Peyer's patch (tissue), 4 donors: Measurements from ENCODE around the gene UNC93A. TPM values are rescaled to one million over a fixed set of nuclear protein-coding genes. Genes with fewer than 3 reads are reported as not detected.

Source experiments
- DNase-seq, 3 donors: peaks; one replicate each; pipeline ENCODE4 v3.0.0-alpha.2; 2017 to 2019
- H3K27ac ChIP-seq, 4 donors: fragments of 200-600 bp; sonication (generic); one replicate each; pipeline ENCODE4 v1.5.1; 2016 to 2019
- H3K27me3 ChIP-seq, 2 donors: fragments of 200-600 bp; sonication (generic); one replicate each; pipeline ENCODE4 v1.5.1; 2019
- H3K36me3 ChIP-seq, 3 donors: fragments of 200-600 bp; sonication (generic); one replicate each; pipeline ENCODE4 v1.5.1; 2016 to 2019
- H3K4me1 ChIP-seq, 4 donors: fragments of 200-600 bp; sonication (generic); one replicate each; pipeline ENCODE4 v1.5.1; 2016 to 2019
- H3K4me3 ChIP-seq, 4 donors: fragments of 200-600 bp; sonication (generic); 1 replicate in 3 of 4; 2 replicates in 1 of 4; pipeline ENCODE4 v1.5.1; 2016 to 2019; ENCODE audit warnings: mild to moderate bottlenecking in 1 of 4
- H3K9me3 ChIP-seq, 4 donors: fragments of 200-600 bp; sonication (generic); one replicate each; pipeline ENCODE4 v1.5.1; 2016 to 2019; ENCODE audit warnings: mild to moderate bottlenecking in 1 of 4
- CTCF ChIP-seq, 6 experiments: fragments of 450-650 bp in 4 of 6; fragments of 200-600 bp in 2 of 6; sonication (generic) in 1 of 6; IDR thresholded peaks; one replicate each; pipeline ENCODE4 v1.5.1; 2017 to 2019; ENCODE audit warnings: antibody characterized with exemption in 6 of 6, mild to moderate bottlenecking in 3 of 6, moderate library complexity in 1 of 6
- POLR2A ChIP-seq, 2 donors: fragments of 450-650 bp; IDR thresholded peaks; one replicate each; pipeline ENCODE4 v1.5.1; 2017; ENCODE audit warnings: antibody characterized with exemption in 2 of 2, mild to moderate bottlenecking in 2 of 2, moderate library complexity in 2 of 2
- total RNA-seq, 4 donors: library from RNA; depleted of rRNA; stranded (reverse); fragments of >200 nt; gene quantifications; one replicate each; pipeline ENCODE4 v1.1.0, GENCODE V29; 2016

The UNC93A gene
- total RNA-seq, 4 donors from 2014 or later, result 10.2 to 17.2 (median 11.5) TPM; not detected in 1

GRCh38 chr6:167331565-167331964 is 40.5 kb downstream of the UNC93A start:
- H3K27me3 ChIP-seq, result no peaks in the 10 kb centered on the region
- no peak overlapping the region for H3K27ac ChIP-seq
- TF ChIP-seq POLR2A (IDR thresholded peaks at IDR 0.05) (no peak), CTCF (IDR thresholded peaks at IDR 0.05) (no peak)
- H3K4me1 ChIP-seq, result no peaks in the 10 kb centered on the region
- no peaks in the 10 kb centered on the region for H3K36me3 ChIP-seq
- H3K4me3 ChIP-seq, result no peak overlapping the region
- DNase-seq, result no peak
- no peaks in the 10 kb centered on the region for H3K9me3 ChIP-seq

- Histone ChIP-seq H3K27me3 (no peaks in the 10 kb centered on the region), H3K36me3 (no peaks in the 10 kb centered on the region), H3K27ac (no peak overlapping the region), H3K9me3 (no peaks in the 10 kb centered on the region), H3K4me3 (no peak overlapping the region), H3K4me1 (no peaks in the 10 kb centered on the region)
- no peak for DNase-seq
- TF ChIP-seq CTCF (IDR thresholded peaks at IDR 0.05) (no peak), POLR2A (IDR thresholded peaks at IDR 0.05) (no peak)
These were observed 45.9 kb downstream of the UNC93A start for GRCh38 chr6:167336844-167337630.

GRCh38 chr6:167337675-167338449 is 46.7 kb downstream of the UNC93A start:
- Histone ChIP-seq H3K36me3 (no peaks in the 10 kb centered on the region), H3K4me3 (no peak overlapping the region), H3K27ac (no peak overlapping the region), H3K4me1 (no peaks in the 10 kb centered on the region), H3K27me3 (no peaks in the 10 kb centered on the region), H3K9me3 (no peaks in the 10 kb centered on the region)
- TF ChIP-seq POLR2A (IDR thresholded peaks at IDR 0.05) (no peak), CTCF (IDR thresholded peaks at IDR 0.05) (no peak)
- no peak for DNase-seq

- no peak for TF ChIP-seq CTCF (IDR thresholded peaks at IDR 0.05)
- no peak for TF ChIP-seq POLR2A (IDR thresholded peaks at IDR 0.05)
- no peaks in the 10 kb centered on the region for H3K27me3 ChIP-seq
- H3K36me3 ChIP-seq, result no peaks in the 10 kb centered on the region
- no peaks in the 10 kb centered on the region for H3K4me1 ChIP-seq
- H3K27ac ChIP-seq, result no peak overlapping the region
- H3K9me3 ChIP-seq, result no peaks in the 10 kb centered on the region
- DNase-seq, result no peak
- no peak overlapping the region for H3K4me3 ChIP-seq
These were observed 47.5 kb downstream of the UNC93A start for GRCh38 chr6:167338541-167339117.

- Histone ChIP-seq H3K27me3 (no peaks in the 10 kb centered on the region), H3K4me1 (no peaks in the 10 kb centered on the region), H3K4me3 (no peak overlapping the region), H3K9me3 (no peaks in the 10 kb centered on the region), H3K36me3 (no peaks in the 10 kb centered on the region), H3K27ac (no peak overlapping the region)
- DNase-seq, result no peak
- no peak for TF ChIP-seq CTCF (IDR thresholded peaks at IDR 0.05)
- TF ChIP-seq POLR2A (IDR thresholded peaks at IDR 0.05), result no peak
These were observed 50.0 kb downstream of the UNC93A start for GRCh38 chr6:167341038-167341583.
